HL-60/S4 treated with phorbol 12-myristate 13-acetate at 8.2 ng/mL for 4 days and 3 days (cell line): Measurements from ENCODE around the gene MAPK8.

Experiments
- in situ Hi-C: fragments of 300-500 bp; cut with MboI; formaldehyde crosslinking; loops from 2 replicates; pipeline ENCODE4 v1.15.0; 2022; ENCODE audit warnings: low sequenced_read_pairs

The MAPK8 gene

DNA sequence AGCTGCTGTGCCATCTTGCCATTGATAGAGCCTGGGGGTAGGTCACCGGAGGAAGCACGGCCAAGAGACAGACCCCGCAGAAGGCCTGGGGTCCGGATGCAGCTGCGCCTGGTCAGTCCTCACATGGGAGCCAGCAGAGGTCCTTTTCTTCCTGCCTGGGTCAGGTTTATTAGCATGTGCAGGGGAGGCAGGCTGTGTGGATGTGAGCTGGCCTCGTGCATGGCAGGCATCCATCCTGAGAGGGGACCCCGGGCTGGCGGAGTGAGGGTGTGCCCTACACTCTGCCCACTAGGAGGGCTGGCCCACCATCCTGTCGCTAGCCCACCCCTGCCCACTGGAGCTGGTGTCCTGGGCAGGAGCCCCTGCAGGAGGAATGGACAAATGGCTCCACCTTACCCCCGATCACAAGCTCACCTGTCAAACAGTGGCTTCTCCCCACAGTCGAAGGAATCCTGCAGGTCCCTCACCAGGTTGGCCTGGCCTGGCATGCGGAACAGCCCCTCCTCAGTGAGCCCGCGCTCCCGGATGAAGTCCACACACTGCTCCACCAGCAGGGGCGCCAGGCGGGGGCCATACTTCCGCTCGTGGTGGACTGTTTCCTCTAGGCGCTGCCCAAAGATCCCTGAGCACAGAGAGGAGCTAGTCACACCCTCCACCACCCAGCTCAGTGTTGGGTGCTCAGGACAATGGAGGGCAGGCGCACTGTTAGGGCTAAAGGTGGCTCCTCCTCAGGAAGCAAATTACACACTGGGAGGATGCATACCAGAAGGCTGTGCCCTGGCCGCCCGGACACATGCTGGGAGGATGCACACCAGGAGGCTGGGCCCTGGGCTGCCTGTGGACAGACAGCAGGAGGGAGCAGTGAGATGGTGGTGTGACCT is 153.0 kb downstream of the MAPK8 start:
- in situ Hi-C loops, result no loop called here

- in situ Hi-C loops, result no loop called here
These were observed 153.7 kb downstream of the MAPK8 start for GRCh38 chr10:48460182-48460581.

GRCh38 chr10:48461623-48462481 is 155.4 kb downstream of the MAPK8 start:
- in situ Hi-C loops, result no loop called here

GRCh38 chr10:48462482-48463020 is 156.1 kb downstream of the MAPK8 start:
- in situ Hi-C loops, result no loop called here

GRCh38 chr10:48463318-48464003 is 157.0 kb downstream of the MAPK8 start:
- in situ Hi-C loops, result no loop called here

- in situ Hi-C loops, result no loop called here
These were observed 157.8 kb downstream of the MAPK8 start for GRCh38 chr10:48464121-48464870.

DNA sequence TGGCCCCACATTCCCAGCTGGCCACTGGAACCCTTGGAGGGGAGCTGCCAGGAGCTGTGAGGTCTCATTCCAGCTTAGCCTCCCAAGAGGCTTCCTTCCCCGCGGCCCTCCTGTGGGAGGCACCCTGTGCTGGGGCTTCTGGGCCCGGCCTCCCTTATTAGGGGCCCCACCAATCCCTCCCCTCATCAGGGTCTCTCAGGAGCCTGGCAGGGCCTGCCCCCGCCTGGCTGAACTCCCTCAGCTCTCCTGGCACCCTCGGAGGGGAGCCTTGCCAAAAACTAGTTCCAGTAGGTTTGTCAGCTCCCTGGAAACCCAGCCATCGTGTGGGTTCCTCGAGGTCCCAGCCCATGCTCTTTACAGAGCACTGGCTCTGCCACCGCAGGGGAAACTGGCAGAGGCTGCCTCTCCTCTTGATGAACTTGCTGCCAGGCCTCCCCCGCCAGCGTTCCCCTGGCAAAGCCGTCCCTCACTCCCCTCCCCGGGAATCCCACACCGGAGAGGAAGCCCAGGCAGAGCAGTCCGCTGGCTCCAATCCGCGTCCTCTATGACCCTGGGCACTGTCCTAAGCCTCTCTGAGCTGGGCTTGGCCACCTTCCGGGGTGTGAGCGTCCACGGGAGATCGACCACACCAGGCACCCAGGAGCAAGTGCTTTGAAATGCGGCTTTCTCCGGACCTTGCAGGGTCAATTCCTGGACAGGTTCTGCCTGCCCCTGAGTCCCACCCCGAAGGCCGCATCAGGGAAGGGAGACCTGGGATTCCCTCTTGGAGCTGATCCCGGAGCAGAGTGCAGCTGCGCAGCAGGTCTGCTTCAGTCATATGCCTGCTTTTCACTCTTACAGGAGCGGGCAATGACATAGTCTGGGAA is 158.6 kb downstream of the MAPK8 start:
- in situ Hi-C loops, result no loop called here

GRCh38 chr10:48465860-48466521 is 159.5 kb downstream of the MAPK8 start:
- in situ Hi-C loops, result no loop called here

DNA sequence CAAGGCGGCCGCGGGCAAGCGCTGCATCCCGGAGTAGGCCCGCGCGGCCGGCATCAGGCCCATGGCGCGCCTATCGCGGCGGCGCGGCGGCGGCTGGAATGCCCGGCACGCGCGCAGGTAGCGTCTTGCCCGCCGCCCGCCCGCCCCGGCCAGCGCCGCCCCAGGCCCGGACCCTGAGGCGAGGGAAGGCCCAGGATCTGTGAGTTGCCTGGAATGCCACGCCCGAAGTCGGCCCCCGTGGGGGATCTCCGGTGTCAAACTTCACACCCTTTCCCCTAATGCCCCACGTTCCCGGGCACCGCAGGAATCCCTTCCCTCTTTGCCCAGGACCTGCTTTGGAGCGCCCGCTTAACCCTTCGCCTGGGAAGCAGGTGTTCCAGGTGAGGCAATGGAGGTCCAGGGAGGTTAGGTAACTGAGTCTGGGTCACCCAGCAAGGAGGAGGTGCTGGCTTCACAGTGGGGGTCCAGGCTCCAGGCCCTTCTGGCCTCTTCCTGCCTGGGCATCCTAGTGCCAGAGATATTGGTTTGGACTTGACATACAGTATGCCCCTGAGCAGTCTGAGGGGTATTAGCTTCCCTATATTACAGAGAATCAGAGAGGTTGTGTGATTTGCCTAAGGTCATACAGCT is 160.2 kb downstream of the MAPK8 start:
- in situ Hi-C loops, result no loop called here

GRCh38 chr10:48467669-48468068 is 161.2 kb downstream of the MAPK8 start:
- in situ Hi-C loops, result no loop called here

DNA sequence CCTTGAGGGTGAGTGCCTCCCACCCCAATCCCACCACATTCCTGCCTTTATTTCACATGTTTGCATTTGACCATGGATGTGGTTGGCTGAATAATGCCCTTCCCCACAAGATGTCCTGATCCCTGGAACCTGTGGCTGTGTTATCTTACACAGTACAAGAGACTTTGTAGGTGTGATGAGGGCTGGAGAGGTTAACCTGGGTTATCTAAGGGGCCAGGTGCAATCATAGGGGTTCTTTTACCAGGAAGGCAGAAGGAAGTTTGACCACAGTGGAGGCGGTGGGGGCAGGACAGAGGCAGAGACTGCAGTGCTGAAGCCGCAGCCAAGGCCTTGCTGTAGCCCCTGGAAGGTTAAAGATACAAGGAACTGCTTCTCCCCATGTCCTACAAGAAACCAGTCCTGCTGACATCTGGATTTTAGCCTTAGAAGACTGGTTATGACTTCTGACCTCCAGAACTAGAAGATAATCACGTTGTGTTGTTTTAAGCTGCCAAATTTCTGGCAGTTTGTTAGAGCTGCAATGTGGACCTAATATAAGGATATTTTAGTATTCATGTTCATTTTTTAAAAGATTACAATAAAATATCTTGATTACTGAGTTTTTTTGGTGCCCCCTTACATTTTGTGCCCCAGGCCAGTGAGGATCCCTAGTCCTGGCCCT is 161.8 kb downstream of the MAPK8 start:
- in situ Hi-C loops, result no loop called here

GRCh38 chr10:48468866-48469511 is 162.5 kb downstream of the MAPK8 start:
- in situ Hi-C loops, result no loop called here

GRCh38 chr10:48469516-48470020 is 163.1 kb downstream of the MAPK8 start:
- in situ Hi-C loops, result no loop called here

- in situ Hi-C loops, result no loop called here
These were observed 163.8 kb downstream of the MAPK8 start for GRCh38 chr10:48470115-48470892.

GRCh38 chr10:48470893-48471805 is 164.7 kb downstream of the MAPK8 start:
- in situ Hi-C loops, result no loop called here
